Mesodermal cell (in vitro differentiated cells): ENCODE data around the gene FUT6.

Experiments
- H3K27ac ChIP-seq: 2 replicates; pipeline ENCODE4 v1.7.0; 2013; ENCODE audit warnings: mild to moderate bottlenecking, low read depth, low read length, moderate library complexity; ENCODE audit not compliant: severe bottlenecking
- H3K36me3 ChIP-seq: 2 replicates; pipeline ENCODE4 v1.7.1; 2013; ENCODE audit warnings: mild to moderate bottlenecking, low read length, moderate library complexity; ENCODE audit not compliant: control insufficient read depth, insufficient read depth
- H3K4me1 ChIP-seq: one replicate; pipeline ENCODE4 v1.7.1; 2013; ENCODE audit warnings: mild to moderate bottlenecking, low read length; ENCODE audit not compliant: insufficient read depth, control insufficient read depth, poor library complexity, severe bottlenecking
- H3K4me3 ChIP-seq: 2 replicates; pipeline ENCODE4 v1.7.0; 2013; ENCODE audit warnings: low read length, control low read depth, mild to moderate bottlenecking; ENCODE audit not compliant: insufficient read depth, poor library complexity, severe bottlenecking; ENCODE audit errors: extremely low read depth
- H3K9me3 ChIP-seq: 2 replicates; pipeline ENCODE4 v1.7.1; 2013; ENCODE audit warnings: mild to moderate bottlenecking, low read length, moderate library complexity; ENCODE audit not compliant: control insufficient read depth
- WGBS, 2 experiments: methylation state at CpG; one replicate each; pipeline ENCODE4 v1.1.5; 2013; ENCODE audit warnings: missing lambda C conversion rate in 2 of 2; ENCODE audit not compliant: insufficient coverage in 2 of 2; 5-methylcytosine and 5-hydroxymethylcytosine counted together

FUT6 gene

GRCh38 chr19:5814123-5814851 lies 25.2 kb downstream of the FUT6 start:
- Histone ChIP-seq H3K36me3 (no peaks in the 10 kb centered on the region), H3K27ac (no peak overlapping the region), H3K4me3 (no peak overlapping the region), H3K9me3 (no peaks in the 10 kb centered on the region), H3K4me1 (no peaks in the 10 kb centered on the region)
- WGBS, 2 experiments: 73 to 81% methylated on average over 4 to 5 of the region's 9 CpGs

GRCh38 chr19:5811117-5811516 lies 28.4 kb downstream of the FUT6 start:
- Histone ChIP-seq H3K9me3 (no peaks in the 10 kb centered on the region), H3K4me3 (no peak overlapping the region), H3K27ac (no peak overlapping the region), H3K4me1 (no peaks in the 10 kb centered on the region), H3K36me3 (no peaks in the 10 kb centered on the region)
- WGBS, 2 experiments: 81 to 94% methylated on average over 4 of the region's 4 CpGs

GRCh38 chr19:5809469-5809868 lies 30.0 kb downstream of the FUT6 start:
- H3K4me1 ChIP-seq: no peaks in the 10 kb centered on the region
- no peaks in the 10 kb centered on the region for H3K9me3 ChIP-seq
- H3K27ac ChIP-seq: no peak overlapping the region
- 91 to 95% methylated on average over 7 to 9 of the region's 10 CpGs for WGBS, 2 experiments
- H3K36me3 ChIP-seq: no peaks in the 10 kb centered on the region
- no peak overlapping the region for H3K4me3 ChIP-seq

GRCh38 chr19:5809053-5809452 lies 30.4 kb downstream of the FUT6 start:
- no peaks in the 10 kb centered on the region for H3K36me3 ChIP-seq
- no peaks in the 10 kb centered on the region for H3K9me3 ChIP-seq
- WGBS, 2 experiments: 86 to 94% methylated on average over 6 to 8 of the region's 9 CpGs
- H3K27ac ChIP-seq: no peak overlapping the region
- no peaks in the 10 kb centered on the region for H3K4me1 ChIP-seq
- no peak overlapping the region for H3K4me3 ChIP-seq

- no peaks in the 10 kb centered on the region for H3K9me3 ChIP-seq
- H3K4me1 ChIP-seq: peaks cover 3% of the 10 kb centered on the region
- H3K36me3 ChIP-seq: no peaks in the 10 kb centered on the region
- no peak overlapping the region for H3K27ac ChIP-seq
- WGBS, 2 experiments: 91 to 93% methylated on average over 9 to 16 of the region's 21 CpGs
- H3K4me3 ChIP-seq: no peak overlapping the region
Observed at GRCh38 chr19:5808120-5808816, 31.2 kb downstream of the FUT6 start.

- Histone ChIP-seq H3K36me3 (no peaks in the 10 kb centered on the region), H3K4me3 (no peak overlapping the region), H3K4me1 (peaks cover 7% of the 10 kb centered on the region), H3K9me3 (no peaks in the 10 kb centered on the region), H3K27ac (no peak overlapping the region)
- WGBS, 2 experiments: 94% methylated on average over 5 of the region's 5 CpGs
Observed at GRCh38 chr19:5806905-5807304, 32.6 kb downstream of the FUT6 start.

GRCh38 chr19:5806133-5806489 lies 33.4 kb downstream of the FUT6 start:
- Histone ChIP-seq H3K36me3 (no peaks in the 10 kb centered on the region), H3K4me3 (no peak overlapping the region), H3K27ac (no peak overlapping the region), H3K9me3 (no peaks in the 10 kb centered on the region), H3K4me1 (peaks cover 7% of the 10 kb centered on the region)
- 13 to 24% methylated on average over 4 to 6 of the region's 6 CpGs for WGBS, 2 experiments

- H3K4me3 ChIP-seq: peak overlapping the region; percentile 32
- no peaks in the 10 kb centered on the region for H3K9me3 ChIP-seq
- no peaks in the 10 kb centered on the region for H3K36me3 ChIP-seq
- H3K4me1 ChIP-seq: peaks cover 7% of the 10 kb centered on the region
- H3K27ac ChIP-seq: no peak overlapping the region
- WGBS, 2 experiments: 1 to 3% methylated on average over 40 to 43 of the region's 46 CpGs
Observed at GRCh38 chr19:5805462-5806132, 33.9 kb downstream of the FUT6 start.

GRCh38 chr19:5804516-5805461 lies 34.7 kb downstream of the FUT6 start, which contains the start of gene NRTN:
Gene NRTN, plus strand, starts transcription at chr19:5805067. Its CDS starts 19,099 bp downstream, at chr19:5824166.
- 4 to 7% methylated on average over 29 to 55 of the region's 107 CpGs for WGBS, 2 experiments
- peak within 1 kb of the TSS; percentile 32 for H3K4me3 ChIP-seq

More at GRCh38 chr19:5804516-5805461, 34.7 kb downstream of the FUT6 start, which contains the start of gene NRTN:
- Histone ChIP-seq H3K4me1 (peaks cover 7% of the 10 kb centered on the region), H3K36me3 (no peaks in the 10 kb centered on the region), H3K9me3 (no peaks in the 10 kb centered on the region), H3K27ac (no peak within 1 kb of the TSS)
